Glutamatergic neuron (in vitro differentiated cells): ENCODE measurements around the gene SART1. TPM values are rescaled to one million over a fixed set of nuclear protein-coding genes. Genes with fewer than 3 reads are reported as not detected.

ENCODE experiments used
- DNase-seq: peaks from one replicate; pipeline ENCODE4 v3.0.0; 2022
- H3K27ac Mint-ChIP-seq: one replicate; pipeline ENCODE4 v1.8.0; 2020; ENCODE audit warnings: mild to moderate bottlenecking, mixed read lengths, inconsistent platforms; ENCODE audit not compliant: unreplicated experiment
- H3K27me3 Mint-ChIP-seq: one replicate; pipeline ENCODE4 v1.8.0; 2020; ENCODE audit warnings: mild to moderate bottlenecking, moderate library complexity, mixed read lengths, inconsistent platforms; ENCODE audit not compliant: unreplicated experiment
- H3K36me3 Mint-ChIP-seq: one replicate; pipeline ENCODE4 v1.8.0; 2020; ENCODE audit warnings: mild to moderate bottlenecking, mixed read lengths, inconsistent platforms; ENCODE audit not compliant: unreplicated experiment
- H3K4me1 Mint-ChIP-seq: one replicate; pipeline ENCODE4 v1.8.0; 2020; ENCODE audit warnings: mild to moderate bottlenecking, low read depth, mixed read lengths, inconsistent platforms; ENCODE audit not compliant: unreplicated experiment
- H3K4me3 Mint-ChIP-seq: one replicate; pipeline ENCODE4 v1.8.0; 2020; ENCODE audit warnings: mild to moderate bottlenecking, mixed read lengths, inconsistent platforms; ENCODE audit not compliant: unreplicated experiment
- H3K9me3 Mint-ChIP-seq: one replicate; pipeline ENCODE4 v1.8.0; 2020; ENCODE audit warnings: mild to moderate bottlenecking, moderate library complexity, mixed read lengths, inconsistent platforms; ENCODE audit not compliant: unreplicated experiment
- total RNA-seq: library from RNA; stranded (reverse); fragmentation: NEBNext Ultra II Directional; extraction: Animal tissue kit (Norgen Biotek cat#: 25700); gene quantifications from one replicate; pipeline ENCODE4 v1.2.1, GENCODE V29; 2021; ENCODE audit not compliant: unreplicated experiment
- TF ChIP-seq, protein P1 (sequence below): fragments of 200-600 bp; sonication (generic); IDR thresholded peaks from one replicate; pipeline ENCODE4 v1.5.0; 2021; ENCODE audit not compliant: partially characterized antibody, unreplicated experiment

Gene SART1
- total RNA-seq, 1 donor from 2014 or later = 52.3 TPM

DNA sequence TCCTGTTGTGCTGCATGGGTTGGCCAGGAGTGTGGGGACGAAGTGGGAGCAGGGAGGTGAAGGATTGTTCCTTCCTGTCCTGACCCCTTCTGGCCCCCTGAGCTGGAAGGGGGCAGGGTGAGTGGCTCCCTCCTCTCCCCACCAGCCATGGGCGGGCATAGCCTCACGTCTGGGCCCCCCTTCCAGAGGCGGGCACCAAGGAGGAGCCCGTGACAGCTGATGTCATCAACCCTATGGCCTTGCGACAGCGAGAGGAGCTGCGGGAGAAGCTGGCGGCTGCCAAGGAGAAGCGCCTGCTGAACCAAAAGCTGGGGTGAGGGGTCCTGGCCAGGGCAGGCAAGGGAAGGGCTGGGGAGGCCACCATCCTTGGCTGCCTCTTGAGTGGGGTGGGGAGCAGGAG is 3.4 kb downstream of the SART1 start:
- DNase-seq = no peak
- Mint-ChIP-seq H3K27ac (no peak overlapping the region), H3K36me3 (peaks cover 4% of the 10 kb centered on the region), H3K9me3 (peaks cover 12% of the 10 kb centered on the region), H3K27me3 (peaks cover 11% of the 10 kb centered on the region), H3K4me1 (peaks cover 11% of the 10 kb centered on the region), H3K4me3 (no peak overlapping the region)
- TF ChIP-seq, protein P1, sequence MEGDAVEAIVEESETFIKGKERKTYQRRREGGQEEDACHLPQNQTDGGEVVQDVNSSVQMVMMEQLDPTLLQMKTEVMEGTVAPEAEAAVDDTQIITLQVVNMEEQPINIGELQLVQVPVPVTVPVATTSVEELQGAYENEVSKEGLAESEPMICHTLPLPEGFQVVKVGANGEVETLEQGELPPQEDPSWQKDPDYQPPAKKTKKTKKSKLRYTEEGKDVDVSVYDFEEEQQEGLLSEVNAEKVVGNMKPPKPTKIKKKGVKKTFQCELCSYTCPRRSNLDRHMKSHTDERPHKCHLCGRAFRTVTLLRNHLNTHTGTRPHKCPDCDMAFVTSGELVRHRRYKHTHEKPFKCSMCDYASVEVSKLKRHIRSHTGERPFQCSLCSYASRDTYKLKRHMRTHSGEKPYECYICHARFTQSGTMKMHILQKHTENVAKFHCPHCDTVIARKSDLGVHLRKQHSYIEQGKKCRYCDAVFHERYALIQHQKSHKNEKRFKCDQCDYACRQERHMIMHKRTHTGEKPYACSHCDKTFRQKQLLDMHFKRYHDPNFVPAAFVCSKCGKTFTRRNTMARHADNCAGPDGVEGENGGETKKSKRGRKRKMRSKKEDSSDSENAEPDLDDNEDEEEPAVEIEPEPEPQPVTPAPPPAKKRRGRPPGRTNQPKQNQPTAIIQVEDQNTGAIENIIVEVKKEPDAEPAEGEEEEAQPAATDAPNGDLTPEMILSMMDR = no peak

GRCh38 chr11:65965986-65966762 is 4.6 kb downstream of the SART1 start:
- no peak for DNase-seq
- H3K27me3 Mint-ChIP-seq = peaks cover 14% of the 10 kb centered on the region
- TF ChIP-seq, protein P1 = no peak
- no peak overlapping the region for H3K4me3 Mint-ChIP-seq
- H3K27ac Mint-ChIP-seq = no peak overlapping the region
- peaks cover 13% of the 10 kb centered on the region for H3K4me1 Mint-ChIP-seq
- peaks cover 17% of the 10 kb centered on the region for H3K9me3 Mint-ChIP-seq
- peaks cover 4% of the 10 kb centered on the region for H3K36me3 Mint-ChIP-seq

DNA sequence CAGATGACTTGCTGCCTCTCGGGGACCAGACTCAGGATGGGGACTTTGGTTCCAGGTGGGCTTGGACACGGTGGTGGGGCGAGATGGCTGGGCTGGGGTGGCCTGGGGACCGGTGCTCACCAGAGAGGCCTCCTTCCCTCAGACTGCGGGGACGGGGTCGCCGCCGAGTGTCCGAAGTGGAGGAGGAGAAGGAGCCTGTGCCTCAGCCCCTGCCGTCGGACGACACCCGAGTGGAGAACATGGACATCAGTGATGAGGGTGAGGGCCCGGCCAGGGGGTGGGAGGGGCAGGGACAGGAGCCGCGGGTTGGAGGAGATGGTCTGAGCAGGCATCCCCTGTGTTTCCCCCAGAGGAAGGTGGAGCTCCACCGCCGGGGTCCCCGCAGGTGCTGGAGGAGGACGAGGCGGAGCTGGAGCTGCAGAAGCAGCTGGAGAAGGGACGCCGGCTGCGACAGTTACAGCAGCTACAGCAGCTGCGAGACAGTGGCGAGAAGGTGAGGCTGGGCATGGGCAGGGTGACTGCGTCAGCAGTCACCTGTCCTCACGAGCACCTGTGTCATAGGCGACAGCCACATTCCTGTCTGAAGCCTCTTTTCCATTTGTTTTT is 5.9 kb downstream of the SART1 start:
- peaks cover 4% of the 10 kb centered on the region for H3K36me3 Mint-ChIP-seq
- TF ChIP-seq, protein P1 = no peak
- peaks cover 10% of the 10 kb centered on the region for H3K4me1 Mint-ChIP-seq
- H3K4me3 Mint-ChIP-seq = no peak overlapping the region
- H3K27me3 Mint-ChIP-seq = peaks cover 10% of the 10 kb centered on the region
- H3K27ac Mint-ChIP-seq = no peak overlapping the region
- no peak for DNase-seq
- H3K9me3 Mint-ChIP-seq = peaks cover 14% of the 10 kb centered on the region

DNA sequence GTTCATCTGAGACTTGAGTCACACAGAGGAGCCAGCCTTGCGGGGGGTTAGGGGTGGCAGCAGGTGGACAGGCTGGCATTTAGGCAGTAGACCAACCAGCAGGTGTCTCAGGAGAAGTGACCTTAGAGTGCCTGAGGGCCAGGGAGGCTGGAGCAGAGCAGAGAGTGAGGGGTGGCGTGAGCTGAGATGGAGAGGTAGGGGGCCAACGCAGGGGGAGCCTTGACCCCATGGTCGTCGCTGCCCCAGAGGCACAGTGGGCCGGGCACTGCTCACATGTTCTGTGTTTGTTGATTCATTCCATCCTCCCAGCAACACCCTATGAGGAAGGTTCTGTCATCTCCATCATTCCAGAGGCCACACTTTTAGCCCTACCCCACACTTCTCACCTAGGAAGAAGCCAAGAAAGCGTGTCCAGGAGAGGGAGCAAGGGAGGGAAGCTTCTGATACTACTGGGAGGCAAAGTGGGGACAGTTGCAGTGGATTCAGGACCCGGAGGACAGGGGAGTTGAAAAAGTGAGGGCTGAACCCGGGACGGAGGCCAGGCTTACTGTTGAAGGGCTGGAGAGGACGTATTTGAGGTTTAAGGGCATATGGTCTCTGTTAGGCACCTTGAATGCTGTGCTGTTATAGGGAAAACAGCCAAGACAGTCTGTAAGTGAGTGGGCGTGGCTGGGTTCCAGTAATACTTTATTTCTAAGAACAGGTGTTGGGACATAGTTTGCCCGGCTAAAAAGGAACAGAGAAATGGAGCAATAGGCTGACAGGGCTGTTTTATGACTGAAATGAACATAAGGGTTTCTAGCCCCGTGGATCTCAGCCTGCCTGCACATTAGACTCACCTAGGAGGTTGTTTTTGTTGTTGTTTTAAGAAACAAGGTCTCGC is 7.3 kb downstream of the SART1 start:
- H3K36me3 Mint-ChIP-seq = peaks cover 4% of the 10 kb centered on the region
- H3K27me3 Mint-ChIP-seq = peaks cover 10% of the 10 kb centered on the region
- H3K27ac Mint-ChIP-seq = peak overlapping the region; percentile 55
- TF ChIP-seq, protein P1 = no peak
- peaks cover 3% of the 10 kb centered on the region for H3K4me1 Mint-ChIP-seq
- no peak for DNase-seq
- no peak overlapping the region for H3K4me3 Mint-ChIP-seq
- peaks cover 12% of the 10 kb centered on the region for H3K9me3 Mint-ChIP-seq
